Endothelial cell of umbilical vein (primary cell): ENCODE results near the gene ANAPC13. TPM values are rescaled to one million over a fixed set of nuclear protein-coding genes. Genes with fewer than 3 reads are reported as not detected.

Experiments used
- BruUV-seq: library from RNA; stranded (reverse); fragments of 400-500 nt; replicated peaks from 2 replicates; lab custom pipeline; 2021; lab: Mats Ljungman, UMichigan
- CTCF ChIA-PET: fragments of 300-600, 350-600 bp; sonication (Branson Sonifier 250); formaldehyde crosslinking; loops from one replicate; lab custom pipeline; 2021; ENCODE audit warnings: antibody characterized with exemption, inconsistent platforms; lab: Charles Lee
- POLR2A ChIA-PET: fragments of 300-600, 350-600 bp; sonication (Branson Sonifier 250); formaldehyde crosslinking; loops from one replicate; lab custom pipeline; 2021; ENCODE audit warnings: antibody characterized with exemption, inconsistent platforms; lab: Charles Lee
- DNase-seq: peaks from one replicate; pipeline ENCODE4 v3.0.0-alpha.2; 2011; ENCODE audit warnings: low read depth, low spot score
- FAIRE-seq: peaks from 2 replicates; lab custom pipeline; 2011; peaks lifted over from hg19 to GRCh38; lab: Jason Lieb, UNC
- H2AFZ ChIP-seq: 2 replicates; pipeline ENCODE4 v1.6.0; 2012; ENCODE audit warnings: low read depth, low read length, control low read depth, inconsistent platforms
- H3K27ac ChIP-seq: 2 replicates; pipeline ENCODE4 v1.5.1; 2011; ENCODE audit warnings: low read depth, mild to moderate bottlenecking, control low read depth, low read length, moderate library complexity; ENCODE audit not compliant: insufficient read depth
- H3K27me3 ChIP-seq, 2 experiments: 2 replicates each; pipeline versions ENCODE4 v1.6.0 to v1.6.1; 2011; ENCODE audit warnings: low read length in 2 of 2, mixed read lengths in 1 of 2; ENCODE audit not compliant: control insufficient read depth in 2 of 2, insufficient read depth in 2 of 2
- H3K36me3 ChIP-seq, 2 experiments: 2 replicates in 1 of 2; 3 replicates in 1 of 2; pipeline ENCODE4 v1.5.1; 2011; ENCODE audit warnings: low read length in 2 of 2, mild to moderate bottlenecking in 1 of 2, moderate library complexity in 1 of 2; ENCODE audit not compliant: control insufficient read depth in 2 of 2, insufficient read depth in 2 of 2; ENCODE audit errors: extremely low read depth in 1 of 2
- H3K4me1 ChIP-seq: 3 replicates; pipeline ENCODE4 v1.5.1; 2011; ENCODE audit warnings: mild to moderate bottlenecking, low read length; ENCODE audit not compliant: control insufficient read depth, insufficient read depth; ENCODE audit errors: extremely low read depth
- H3K4me2 ChIP-seq: 2 replicates; pipeline ENCODE4 v1.6.1; 2011; ENCODE audit warnings: low read length, control low read depth, mixed read lengths; ENCODE audit not compliant: insufficient read depth
- H3K4me3 ChIP-seq, 3 experiments: fragments of 200-600 bp in 1 of 3; sonication (generic), shearing (Covaris generic) in 1 of 3; replicated peaks in 1 of 3; 2 replicates each; pipeline ENCODE4 v1.5.1; 2011 to 2016; ENCODE audit warnings: control low read depth in 3 of 3, low read length in 3 of 3, mild to moderate bottlenecking in 2 of 3, inconsistent platforms in 1 of 3, low read depth in 1 of 3, moderate library complexity in 1 of 3; ENCODE audit not compliant: insufficient read depth in 1 of 3
- H3K79me2 ChIP-seq: 2 replicates; pipeline ENCODE4 v1.6.0; 2012; ENCODE audit warnings: low read length, inconsistent platforms; ENCODE audit not compliant: control insufficient read depth, insufficient read depth
- H3K9ac ChIP-seq: replicated peaks from 2 replicates; pipeline ENCODE3; 2011; ENCODE audit warnings: low read length, control low read depth; ENCODE audit not compliant: insufficient read depth; ENCODE audit errors: extremely low read depth
- H3K9me1 ChIP-seq: replicated peaks from 3 replicates; pipeline ENCODE4 v1.6.0; 2011; ENCODE audit warnings: mild to moderate bottlenecking, low read length; ENCODE audit not compliant: control insufficient read depth, insufficient read depth; ENCODE audit errors: extremely low read depth
- H3K9me3 ChIP-seq: replicated peaks from 2 replicates; pipeline ENCODE4 v1.5.1; 2012; ENCODE audit warnings: low read length, inconsistent platforms; ENCODE audit not compliant: control insufficient read depth, insufficient read depth
- H4K20me1 ChIP-seq: replicated peaks from 2 replicates; pipeline ENCODE3; 2011; ENCODE audit warnings: mild to moderate bottlenecking, low read length; ENCODE audit not compliant: control insufficient read depth, insufficient read depth; ENCODE audit errors: extremely low read depth
- CTCF ChIP-seq, 2 donors: IDR thresholded peaks; 1 replicate in 1 of 2; 2 replicates in 1 of 2; pipeline ENCODE4 v1.5.1; 2011; ENCODE audit warnings: low read length in 2 of 2, mild to moderate bottlenecking in 2 of 2, moderate library complexity in 2 of 2, control low read depth in 1 of 2, inconsistent platforms in 1 of 2, low read depth in 1 of 2; ENCODE audit not compliant: insufficient read depth in 1 of 2; ENCODE audit errors: extremely low read depth in 1 of 2
- EZH2 ChIP-seq: IDR thresholded peaks from 2 replicates; pipeline ENCODE4 v1.6.1; 2012; ENCODE audit warnings: borderline replicate concordance, low read depth, mild to moderate bottlenecking, moderate library complexity, low read length, inconsistent platforms; ENCODE audit not compliant: severe bottlenecking
- FOS ChIP-seq: IDR thresholded peaks from 2 replicates; pipeline ENCODE4 v1.6.1; 2011; ENCODE audit warnings: mild to moderate bottlenecking, low read length, moderate library complexity, borderline replicate concordance; ENCODE audit not compliant: insufficient read depth
- GATA2 ChIP-seq: IDR thresholded peaks from 2 replicates; pipeline ENCODE4 v1.7.0; 2011; ENCODE audit warnings: low read depth, mild to moderate bottlenecking, moderate library complexity, mixed read lengths, low read length; ENCODE audit not compliant: insufficient read length, insufficient read depth
- JUN ChIP-seq: IDR thresholded peaks from 2 replicates; pipeline ENCODE4 v1.6.1; 2011; ENCODE audit warnings: borderline replicate concordance, low read depth; ENCODE audit not compliant: insufficient read length, insufficient read depth
- MAX ChIP-seq: IDR thresholded peaks from 2 replicates; pipeline ENCODE4 v1.6.1; 2011; ENCODE audit not compliant: insufficient read depth, insufficient read length
- MYC ChIP-seq: IDR thresholded peaks from one replicate; pipeline ENCODE4 v1.6.1; 2011; ENCODE audit warnings: mild to moderate bottlenecking, low read depth, low read length
- POLR2A ChIP-seq: IDR thresholded peaks from 2 replicates; pipeline ENCODE4 v1.6.1; 2012; ENCODE audit warnings: low read depth, mild to moderate bottlenecking, control low read depth, low read length
- POLR2AphosphoS5 ChIP-seq: IDR thresholded peaks from 2 replicates; pipeline ENCODE4 v1.6.1; 2012; ENCODE audit warnings: low read depth, mild to moderate bottlenecking, control low read depth, low read length, moderate library complexity; ENCODE audit not compliant: insufficient read depth
- dilution Hi-C: fragments of 300-500 bp; cut with MboI; formaldehyde crosslinking; loops from one replicate; pipeline ENCODE4 v1.15.0; 2019; ENCODE audit warnings: low sequenced_read_pairs; ENCODE audit not compliant: extremely low pct_ligation_motif_present
- intact Hi-C: fragments of 100-400 bp; cut with micrococcal nuclease; formaldehyde crosslinking; loops from one replicate; pipeline ENCODE4 v1.10.0; 2022
- polyA plus RNA-seq, 4 experiments: library from polyadenylated mRNA; depleted of rRNA in 3 of 4; stranded (reverse) in 3 of 4; unstranded in 1 of 4; fragments of >200 nt; gene quantifications; 2 replicates each; pipeline versions ENCODE4 v1.2.1 to v1.2.3, GENCODE V29; 2011 to 2012; ENCODE audit warnings: missing spikeins in 1 of 4
- total RNA-seq: library from RNA; stranded (reverse); gene quantifications from 2 replicates; pipeline ENCODE4 v1.2.3, GENCODE V29; 2021

ANAPC13 gene
- total and polyA plus RNA-seq, 2 donors (not counting 3 experiments of a cell fraction or from before 2014, with no cell fraction given) = 48.4 to 50.8 TPM

- dilution Hi-C loops (no loop called here), intact Hi-C loops (no loop called here)
- Histone ChIP-seq H3K4me3 (no peak overlapping the region), H3K79me2 (peaks cover 2% of the 10 kb centered on the region), H3K27ac (no peak overlapping the region), H3K4me1 (no peaks in the 10 kb centered on the region), H3K9ac (no peak overlapping the region), H4K20me1 (no peaks in the 10 kb centered on the region), H2AFZ (no peak overlapping the region), H3K36me3 (no peaks in the 10 kb centered on the region), H3K27me3 (no peaks in the 10 kb centered on the region), H3K9me3 (no peaks in the 10 kb centered on the region), H3K4me2 (no peak overlapping the region), H3K9me1 (no peaks in the 10 kb centered on the region)
- DNase-seq (no peak), FAIRE-seq (no peak)
- ChIA-PET CTCF (interaction anchor here (1.0 kb wide), 1 partner anchor 10 kb away, joined by 4 read pairs; no protein-coding TSS in a partner anchor), POLR2A (no interaction called here)
- no TSS peak for BruUV-seq
- TF ChIP-seq POLR2AphosphoS5 (no peak), GATA2 (no peak), MAX (no peak), JUN (no peak), MYC (no peak), EZH2 (no peak), FOS (no peak), CTCF (IDR thresholded peaks at IDR 0.05; ENCODE audit: extremely low read depth in 1 of 2, insufficient read depth in 1 of 2, low read depth in 1 of 2, low read length in 2 of 2) (no peak), POLR2A (no peak)
These were observed 39.5 kb upstream of the ANAPC13 start for GRCh38 chr3:134525293-134525692.
